Esophagus squamous epithelium (tissue), 5 donors: ENCODE measurements around the gene UMOD. TPM values are rescaled to one million over a fixed set of nuclear protein-coding genes. Genes with fewer than 3 reads are reported as not detected.

Source experiments
- DNase-seq: peaks from one replicate; lab custom pipeline; 2025; lab: John Stamatoyannopoulos, UW
- H3K27ac ChIP-seq, 4 donors: fragments of 200-600 bp; sonication (generic); one replicate each; pipeline ENCODE4 v1.5.1; 2016 to 2019; ENCODE audit warnings: mild to moderate bottlenecking in 1 of 4
- H3K27me3 ChIP-seq, 4 donors: fragments of 200-600 bp; sonication (generic); 1 replicate in 3 of 4; 2 replicates in 1 of 4; pipeline versions ENCODE4 v1.5.1 to v1.6.0; 2017 to 2021; ENCODE audit warnings: antibody characterized with exemption in 1 of 4
- H3K36me3 ChIP-seq, 3 donors: fragments of 200-600 bp; sonication (generic); one replicate each; pipeline ENCODE4 v1.5.1; 2016 to 2019
- H3K4me1 ChIP-seq, 3 donors: fragments of 200-600 bp; sonication (generic); one replicate each; pipeline ENCODE4 v1.5.1; 2017 to 2019
- H3K4me3 ChIP-seq, 4 donors: fragments of 200-600 bp; sonication (generic); 1 replicate in 3 of 4; 2 replicates in 1 of 4; pipeline ENCODE4 v1.5.1; 2016 to 2019; ENCODE audit warnings: mild to moderate bottlenecking in 2 of 4, moderate library complexity in 1 of 4
- H3K9me3 ChIP-seq, 3 donors: fragments of 200-600 bp; sonication (generic); one replicate each; pipeline ENCODE4 v1.5.1; 2016 to 2019
- CTCF ChIP-seq, 6 experiments: fragments of 450-650 bp in 4 of 6; fragments of 200-600 bp in 2 of 6; sonication (generic) in 2 of 6; IDR thresholded peaks; one replicate each; pipeline ENCODE4 v1.5.1; 2016 to 2019; ENCODE audit warnings: antibody characterized with exemption in 6 of 6, mild to moderate bottlenecking in 4 of 6, moderate library complexity in 4 of 6
- POLR2A ChIP-seq, 4 donors: fragments of 450-650 bp; IDR thresholded peaks; one replicate each; pipeline ENCODE4 v1.6.1; 2017; ENCODE audit warnings: antibody characterized with exemption in 4 of 4, mild to moderate bottlenecking in 4 of 4, moderate library complexity in 3 of 4
- WGBS, 2 donors: methylation state at CpG; one replicate each; pipeline ENCODE4 v1.1.5; 2018; 5-methylcytosine and 5-hydroxymethylcytosine counted together
- intact Hi-C: fragments of 100-400 bp; cut with DNase I; formaldehyde crosslinking; loops from one replicate; pipeline ENCODE4 v1.15.0; 2022
- total RNA-seq, 4 donors: library from RNA; depleted of rRNA; stranded (reverse); fragments of >200 nt; gene quantifications; one replicate each; pipeline ENCODE4 v1.1.0, GENCODE V29; 2016
- donor health status: DM: yes; HTN: yes; CAD: no.

Gene UMOD
- total RNA-seq, 4 donors from 2014 or later, result not detected

GRCh38 chr16:20310421-20311395 lies 41.8 kb downstream of the UMOD start:
- 58 to 77% methylated on average over 6 to 9 of the region's 11 CpGs for WGBS, 2 donors

GRCh38 chr16:20309786-20310185 lies 42.7 kb downstream of the UMOD start:
- no peak overlapping the region for H3K27ac ChIP-seq
- WGBS, 2 donors, result 69 to 77% methylated on average over 2 to 5 of the region's 6 CpGs
- H3K36me3 ChIP-seq, result no peaks in the 10 kb centered on the region
- intact Hi-C loops, result no loop called here
- H3K9me3 ChIP-seq, result no peaks in the 10 kb centered on the region
- no peaks in the 10 kb centered on the region for H3K4me1 ChIP-seq
- no peak for TF ChIP-seq CTCF (IDR thresholded peaks at IDR 0.05)
- no peak for TF ChIP-seq POLR2A (IDR thresholded peaks at IDR 0.05)
- peaks cover 0 to 9% (median 0%) of the 10 kb centered on the region in 4 donors for H3K27me3 ChIP-seq
- DNase-seq, result no peak
- no peak overlapping the region for H3K4me3 ChIP-seq

More at GRCh38 chr16:20310421-20311395, 41.8 kb downstream of the UMOD start:
- Histone ChIP-seq H3K4me1 (no peaks in the 10 kb centered on the region), H3K27me3 (peaks cover 0 to 9% (median 0%) of the 10 kb centered on the region in 4 donors), H3K9me3 (no peaks in the 10 kb centered on the region), H3K4me3 (no peak overlapping the region), H3K27ac (no peak overlapping the region), H3K36me3 (no peaks in the 10 kb centered on the region)
- TF ChIP-seq POLR2A (IDR thresholded peaks at IDR 0.05), result no peak
- no peak for TF ChIP-seq CTCF (IDR thresholded peaks at IDR 0.05)
- intact Hi-C loops, result no loop called here
- no peak for DNase-seq

- no peak for TF ChIP-seq CTCF (IDR thresholded peaks at IDR 0.05)
- no peak for TF ChIP-seq POLR2A (IDR thresholded peaks at IDR 0.05)
- Histone ChIP-seq H3K36me3 (no peaks in the 10 kb centered on the region), H3K4me3 (no peak overlapping the region), H3K27me3 (peaks cover 0 to 9% (median 0%) of the 10 kb centered on the region in 4 donors), H3K27ac (no peak overlapping the region), H3K9me3 (no peaks in the 10 kb centered on the region), H3K4me1 (no peaks in the 10 kb centered on the region)
- WGBS, 2 donors, result 64 to 68% methylated on average over 4 of the region's 4 CpGs
- DNase-seq, result no peak
- intact Hi-C loops, result no loop called here
These were observed 43.5 kb downstream of the UMOD start for GRCh38 chr16:20308801-20309590.

GRCh38 chr16:20308266-20308665 lies 44.2 kb downstream of the UMOD start:
- intact Hi-C loops, result no loop called here
- WGBS, 2 donors, result 68% methylated on average over 4 of the region's 4 CpGs
- no peak overlapping the region for H3K4me3 ChIP-seq
- no peaks in the 10 kb centered on the region for H3K36me3 ChIP-seq
- H3K9me3 ChIP-seq, result no peaks in the 10 kb centered on the region
- TF ChIP-seq CTCF (IDR thresholded peaks at IDR 0.05) (no peak), POLR2A (IDR thresholded peaks at IDR 0.05) (no peak)
- no peak overlapping the region for H3K27ac ChIP-seq
- peaks cover 0 to 9% (median 0%) of the 10 kb centered on the region in 4 donors for H3K27me3 ChIP-seq
- no peak for DNase-seq
- H3K4me1 ChIP-seq, result no peaks in the 10 kb centered on the region
